Hindlimb muscle (tissue), 1 donor: Measurements from ENCODE around the gene LRRC37B. TPM values are rescaled to one million over a fixed set of nuclear protein-coding genes. Genes with fewer than 3 reads are reported as not detected.
"Not testable (repeated sequence)": the region's sequence is repeated elsewhere in the genome, so short reads cannot be mapped to it uniquely, and the experiment has no call there.

Source experiments
- DNase-seq: peaks from one replicate; pipeline ENCODE4 v3.0.0-alpha.2; 2013
- polyA plus RNA-seq: library from polyadenylated mRNA; unstranded; fragments of 120-200 nt; gene quantifications from one replicate; pipeline ENCODE4 v1.2.1, GENCODE V29; 2013; ENCODE audit not compliant: insufficient read length

LRRC37B gene
- polyA plus RNA-seq, 1 donor = 13.8 TPM

DNA sequence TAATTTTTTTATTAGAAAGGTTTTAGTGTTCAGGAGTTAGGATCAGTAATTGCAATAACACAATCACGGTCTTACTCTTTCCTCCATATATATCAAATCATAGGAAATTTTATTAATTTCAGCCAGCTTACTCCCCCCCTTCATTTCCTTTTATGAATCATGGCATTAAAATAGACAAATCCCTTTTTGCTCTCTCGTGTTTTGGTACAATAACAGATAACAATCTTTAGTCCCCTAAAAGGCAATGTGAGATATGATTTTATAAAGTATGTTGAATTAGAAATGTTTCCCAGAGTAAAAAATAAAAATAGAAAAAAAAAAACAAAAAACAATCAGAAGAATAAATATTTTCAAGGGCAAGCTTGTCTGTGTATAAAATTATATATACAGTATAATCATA is 92.5 kb downstream of the LRRC37B start:
- no peak for DNase-seq

DNA sequence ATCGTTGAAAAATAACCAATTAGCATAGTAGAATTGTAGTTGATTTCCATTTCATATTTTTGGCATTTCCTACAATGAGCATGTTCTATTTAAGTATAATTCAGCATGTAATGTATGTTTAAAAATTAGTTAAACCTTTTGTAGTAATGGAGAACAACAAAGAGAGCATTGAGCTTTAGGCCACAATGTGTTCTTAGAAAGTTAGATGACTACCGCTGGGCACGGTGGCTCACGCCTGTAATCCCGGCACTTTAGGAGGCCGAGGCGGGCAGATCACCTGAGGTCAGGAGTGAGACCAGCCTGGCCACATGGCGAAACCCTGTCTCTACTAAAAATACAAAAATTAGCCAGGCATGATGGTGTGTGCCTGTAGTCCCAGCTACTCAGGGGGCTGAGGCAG is 93.1 kb downstream of the LRRC37B start:
- not testable (repeated sequence) for DNase-seq

DNA sequence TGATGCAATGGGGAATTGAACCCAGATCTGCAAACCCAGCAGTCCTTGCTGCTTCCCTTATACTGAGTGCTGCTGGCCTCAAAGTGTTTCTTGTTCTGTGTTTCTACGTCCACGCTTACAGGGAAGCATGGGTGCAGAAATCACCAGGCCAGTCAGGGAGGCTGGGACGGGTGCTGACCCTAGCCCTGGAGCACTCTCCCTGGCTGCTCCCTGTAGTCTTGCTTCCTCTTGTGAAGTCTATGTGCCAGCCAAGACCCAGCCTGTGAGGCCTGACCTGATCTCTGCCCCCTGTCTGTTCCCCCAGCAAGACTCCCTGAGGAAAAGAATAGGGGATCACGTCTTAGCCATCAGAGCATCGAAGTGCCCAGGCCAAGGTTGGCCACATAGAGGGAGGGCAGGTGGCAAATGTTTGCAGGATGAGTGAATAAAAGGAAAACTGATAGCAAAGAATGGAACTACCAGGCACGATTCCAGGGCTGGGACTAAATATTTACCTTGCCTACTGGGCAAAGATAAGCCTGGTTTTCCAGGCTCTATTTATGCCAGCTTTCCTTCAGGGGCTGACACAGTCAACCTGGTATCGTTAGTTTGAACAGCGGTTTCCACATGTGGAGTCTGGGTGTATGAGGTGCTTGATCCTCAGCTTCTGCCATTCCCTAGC is 93.9 kb downstream of the LRRC37B start:
- no peak for DNase-seq

DNA sequence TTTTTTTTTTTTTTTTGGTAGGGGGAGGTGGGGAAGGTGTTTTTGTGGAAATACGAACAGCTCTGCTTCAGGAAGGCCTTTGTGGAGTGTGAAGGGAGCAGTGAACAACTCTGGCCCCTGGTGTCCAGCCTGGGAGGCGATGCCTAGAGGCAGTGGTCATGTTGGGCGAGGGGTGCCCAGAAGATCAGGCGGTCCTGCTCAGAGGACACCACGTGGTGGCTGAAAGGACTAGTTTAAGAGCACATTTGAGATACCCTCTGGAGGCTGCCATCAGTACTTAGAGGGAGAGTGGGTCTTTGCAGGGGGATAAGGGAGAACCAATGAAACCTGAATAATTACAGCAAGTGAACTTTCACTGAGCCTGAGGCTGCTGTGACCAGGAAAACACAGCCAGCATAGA is 95.0 kb downstream of the LRRC37B start:
- DNase-seq = no peak

DNA sequence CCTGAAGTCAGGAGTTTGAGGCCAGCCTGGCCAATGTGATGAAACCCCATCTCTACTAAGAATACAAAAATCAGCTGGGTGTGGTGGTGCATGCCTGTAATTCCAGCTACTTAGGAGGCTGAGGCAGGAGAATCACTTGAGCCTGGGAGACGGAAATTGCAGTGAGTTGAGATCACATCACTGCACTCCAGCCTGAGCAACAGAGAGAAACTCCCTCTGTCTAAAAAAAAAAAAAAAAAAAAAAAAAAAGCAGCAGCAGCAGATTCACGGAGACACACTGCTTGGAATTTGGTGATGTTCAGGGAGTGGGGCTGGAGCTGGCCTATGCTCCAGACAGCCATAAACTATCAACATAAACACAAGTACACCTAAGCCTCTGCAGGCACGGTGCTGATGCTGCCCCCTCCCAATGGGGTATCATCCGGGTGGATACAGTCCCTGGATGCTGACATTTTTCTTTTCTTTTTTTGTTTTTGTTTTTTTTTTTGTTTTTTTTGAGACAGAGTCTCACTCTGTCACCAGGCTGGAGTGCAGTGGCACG is 95.5 kb downstream of the LRRC37B start:
- no peak for DNase-seq

Other genes with a start within 250 kb of the LRRC37B start
- 33.2 TPM for gene COPRS, start 148.1 kb upstream of the LRRC37B start, polyA plus RNA-seq
- 48.4 TPM for gene UTP6, start 105.7 kb upstream of the LRRC37B start, polyA plus RNA-seq
- gene SUZ12, start 70.4 kb upstream of the LRRC37B start, polyA plus RNA-seq = 20.0 TPM
- gene RHOT1, start 135.1 kb downstream of the LRRC37B start, polyA plus RNA-seq = 38.6 TPM